Fibroblast of the aortic adventitia (primary cell): ENCODE results near the gene PLEKHA7. TPM values are rescaled to one million over a fixed set of nuclear protein-coding genes. Genes with fewer than 3 reads are reported as not detected.

Experiments
- DNase-seq: peaks from one replicate; pipeline ENCODE4 v3.0.0-alpha.2; 2010; ENCODE audit warnings: low read depth
- H3K4me3 ChIP-seq: 2 replicates; pipeline ENCODE4 v1.5.1; 2011; ENCODE audit warnings: low read depth, mild to moderate bottlenecking, control low read depth, low read length, moderate library complexity
- total RNA-seq: library from RNA; depleted of rRNA; stranded (reverse); fragments of >200 nt; gene quantifications from 2 replicates; pipeline ENCODE4 v1.2.3, GENCODE V29; 2012; ENCODE audit warnings: low replicate concordance
- TF ChIP-seq, protein P1 (sequence below): IDR thresholded peaks from 2 replicates; pipeline ENCODE4 v1.5.1; 2011; ENCODE audit warnings: mild to moderate bottlenecking, low read length, control low read depth, inconsistent platforms; ENCODE audit not compliant: insufficient read depth

Gene PLEKHA7
- total RNA-seq, 1 donor: 0.09 TPM

DNA sequence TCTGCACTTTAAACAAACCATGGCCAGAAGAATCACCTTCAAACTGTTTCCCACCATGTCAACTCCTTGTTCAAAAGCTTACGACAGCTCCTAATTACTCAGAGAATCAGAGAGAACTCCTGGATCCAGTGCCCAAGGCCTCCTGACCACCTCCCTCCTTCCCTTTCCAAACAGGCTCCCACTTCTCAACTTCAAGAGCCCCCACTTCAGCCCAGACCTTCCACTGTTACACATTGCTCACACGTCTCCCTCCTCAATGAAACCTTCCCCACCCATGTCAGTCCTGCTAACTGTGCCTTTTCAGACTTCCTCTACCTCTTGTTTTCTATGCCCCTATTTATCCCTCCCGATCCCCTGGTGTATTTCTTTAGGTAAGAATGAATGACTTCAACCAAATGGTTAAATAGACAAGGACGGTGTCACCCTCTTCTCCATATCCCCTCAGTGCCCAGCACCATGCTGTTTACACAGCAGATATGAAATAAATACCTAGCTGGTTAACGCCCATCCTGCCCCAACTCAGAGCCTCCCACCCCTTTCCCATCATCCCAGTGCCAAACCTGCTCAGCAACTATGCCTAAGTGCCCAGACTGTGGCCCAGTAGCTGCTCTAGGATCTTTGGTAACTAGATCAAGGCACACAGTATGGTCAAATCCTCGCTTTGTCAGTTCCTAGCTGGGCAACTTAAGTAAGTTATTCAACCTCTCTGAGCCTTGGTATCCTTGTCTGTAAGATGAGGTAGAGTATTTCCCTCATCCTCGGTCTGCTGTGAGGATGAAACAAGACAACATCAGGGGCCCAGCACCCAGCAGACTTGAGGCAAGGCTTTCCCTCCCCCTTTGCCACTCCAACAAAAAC lies 36.8 kb downstream of the PLEKHA7 start:
- H3K4me3 ChIP-seq: no peak overlapping the region
- no peak for DNase-seq
- TF ChIP-seq, protein P1, sequence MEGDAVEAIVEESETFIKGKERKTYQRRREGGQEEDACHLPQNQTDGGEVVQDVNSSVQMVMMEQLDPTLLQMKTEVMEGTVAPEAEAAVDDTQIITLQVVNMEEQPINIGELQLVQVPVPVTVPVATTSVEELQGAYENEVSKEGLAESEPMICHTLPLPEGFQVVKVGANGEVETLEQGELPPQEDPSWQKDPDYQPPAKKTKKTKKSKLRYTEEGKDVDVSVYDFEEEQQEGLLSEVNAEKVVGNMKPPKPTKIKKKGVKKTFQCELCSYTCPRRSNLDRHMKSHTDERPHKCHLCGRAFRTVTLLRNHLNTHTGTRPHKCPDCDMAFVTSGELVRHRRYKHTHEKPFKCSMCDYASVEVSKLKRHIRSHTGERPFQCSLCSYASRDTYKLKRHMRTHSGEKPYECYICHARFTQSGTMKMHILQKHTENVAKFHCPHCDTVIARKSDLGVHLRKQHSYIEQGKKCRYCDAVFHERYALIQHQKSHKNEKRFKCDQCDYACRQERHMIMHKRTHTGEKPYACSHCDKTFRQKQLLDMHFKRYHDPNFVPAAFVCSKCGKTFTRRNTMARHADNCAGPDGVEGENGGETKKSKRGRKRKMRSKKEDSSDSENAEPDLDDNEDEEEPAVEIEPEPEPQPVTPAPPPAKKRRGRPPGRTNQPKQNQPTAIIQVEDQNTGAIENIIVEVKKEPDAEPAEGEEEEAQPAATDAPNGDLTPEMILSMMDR: no peak

DNA sequence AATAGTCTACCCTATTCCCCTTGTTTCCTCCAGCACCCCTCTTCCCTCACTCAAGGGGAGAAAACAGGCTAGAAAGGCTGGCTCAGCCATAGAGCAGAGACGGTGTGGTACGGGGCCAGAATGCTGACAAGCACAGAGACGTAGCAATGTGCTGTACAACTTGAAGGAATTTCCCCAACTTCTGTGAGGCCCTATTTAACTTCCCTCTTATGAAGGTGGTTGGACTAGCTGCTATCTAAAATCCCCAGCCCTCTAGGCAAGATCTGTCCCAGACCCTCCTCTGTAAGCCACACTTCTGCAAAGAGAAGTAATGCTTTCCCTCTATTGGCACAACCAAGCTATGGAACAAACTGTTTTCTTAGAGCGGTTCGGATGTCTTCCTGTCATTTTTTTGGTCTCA lies 37.8 kb downstream of the PLEKHA7 start:
- H3K4me3 ChIP-seq: no peak overlapping the region
- TF ChIP-seq, protein P1: no peak
- no peak for DNase-seq

DNA sequence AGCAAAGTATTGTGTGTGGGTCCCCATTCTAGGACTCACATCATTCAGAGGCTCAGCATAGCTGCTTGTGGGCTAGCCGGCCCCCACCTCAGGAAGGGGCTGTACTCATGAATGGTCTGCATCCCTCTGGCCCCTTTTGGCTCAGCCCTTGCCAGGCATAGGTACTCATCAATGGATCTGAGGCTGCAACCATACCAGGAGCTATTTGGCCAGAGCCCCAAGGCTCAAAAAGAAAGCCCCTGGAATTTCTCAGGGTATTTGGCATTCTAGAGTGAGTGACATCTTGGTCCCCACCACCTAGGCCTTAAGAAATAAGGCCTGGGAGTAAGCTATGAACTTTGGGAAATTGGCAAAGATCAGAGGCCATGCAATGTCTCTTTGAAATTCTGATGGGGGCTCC lies 38.3 kb downstream of the PLEKHA7 start:
- no peak for DNase-seq
- H3K4me3 ChIP-seq: no peak overlapping the region
- TF ChIP-seq, protein P1: no peak

DNA sequence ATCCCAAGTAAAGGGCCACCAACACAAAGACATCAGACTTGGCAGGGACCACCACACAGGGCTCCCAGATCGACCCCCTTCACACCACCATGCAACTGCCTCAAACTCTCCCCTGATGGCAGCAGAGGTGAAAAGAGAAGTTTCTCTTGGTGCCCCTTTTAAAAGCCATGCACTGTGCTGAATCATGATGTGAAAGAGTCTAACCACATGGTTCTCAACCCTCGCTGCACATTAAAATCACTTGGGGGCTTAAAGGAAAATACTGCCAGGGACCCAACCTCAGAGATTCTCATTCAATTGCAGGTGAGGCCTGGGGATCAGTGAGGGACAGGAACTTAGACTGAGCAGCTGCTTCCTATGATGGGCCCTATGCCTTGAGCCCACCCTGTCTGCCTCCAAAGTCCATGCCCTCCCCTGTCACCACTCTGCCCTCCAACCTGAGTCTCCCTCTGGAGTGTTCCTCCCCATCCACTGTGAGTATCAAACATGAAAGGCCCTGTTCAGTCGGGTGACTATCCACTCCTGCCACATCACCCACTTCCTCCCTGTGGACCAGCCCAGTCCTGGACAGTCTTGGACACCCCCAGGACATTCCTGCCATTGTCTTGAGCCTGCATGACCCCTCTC lies 40.8 kb downstream of the PLEKHA7 start:
- no peak overlapping the region for H3K4me3 ChIP-seq
- TF ChIP-seq, protein P1: no peak
- no peak for DNase-seq

DNA sequence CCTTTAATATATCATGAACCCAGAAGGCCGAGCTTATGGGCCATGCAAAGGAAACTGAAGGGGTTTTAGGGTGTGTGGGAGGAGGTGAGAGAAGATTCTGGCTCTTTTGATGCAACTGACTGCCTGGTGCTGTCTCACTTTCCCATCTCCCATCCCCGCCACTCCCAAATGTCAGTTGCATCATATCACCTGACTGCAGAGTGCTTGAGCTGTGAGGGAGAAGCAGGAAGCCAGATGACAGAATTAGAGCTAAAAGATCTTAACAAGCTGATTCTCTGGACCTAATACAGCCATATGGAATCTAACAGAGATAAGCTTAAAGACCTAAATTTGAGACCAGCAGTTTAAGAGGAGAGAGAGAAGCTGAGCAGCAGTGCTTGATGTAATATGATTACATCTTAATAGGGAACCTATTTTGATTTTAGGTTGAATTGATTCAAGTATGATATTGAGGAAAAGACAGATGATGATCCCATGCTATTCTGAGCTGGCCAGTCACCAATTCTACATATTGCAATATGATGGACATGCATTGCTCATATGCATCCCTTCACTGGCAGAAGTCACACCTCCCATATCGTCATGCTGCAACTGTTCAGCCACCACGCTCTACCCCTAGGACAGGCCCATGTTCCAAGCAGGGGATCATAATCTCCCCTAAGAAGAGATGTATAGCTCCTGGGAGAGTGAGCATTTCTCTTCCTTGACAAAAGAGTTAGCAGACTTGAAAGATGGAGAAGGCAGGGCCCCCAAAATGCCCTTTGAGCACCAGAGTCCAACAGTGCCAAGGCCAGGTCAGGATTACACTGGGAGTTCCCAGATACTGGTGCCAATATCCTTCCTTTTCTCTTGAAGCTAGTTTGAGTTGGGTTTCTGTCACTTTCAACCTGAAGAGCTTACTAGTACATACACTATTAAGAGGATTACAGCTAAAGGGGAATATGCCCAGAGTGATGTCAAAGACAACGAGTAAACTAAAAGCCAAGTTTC lies 44.9 kb downstream of the PLEKHA7 start:
- DNase-seq: no peak

DNA sequence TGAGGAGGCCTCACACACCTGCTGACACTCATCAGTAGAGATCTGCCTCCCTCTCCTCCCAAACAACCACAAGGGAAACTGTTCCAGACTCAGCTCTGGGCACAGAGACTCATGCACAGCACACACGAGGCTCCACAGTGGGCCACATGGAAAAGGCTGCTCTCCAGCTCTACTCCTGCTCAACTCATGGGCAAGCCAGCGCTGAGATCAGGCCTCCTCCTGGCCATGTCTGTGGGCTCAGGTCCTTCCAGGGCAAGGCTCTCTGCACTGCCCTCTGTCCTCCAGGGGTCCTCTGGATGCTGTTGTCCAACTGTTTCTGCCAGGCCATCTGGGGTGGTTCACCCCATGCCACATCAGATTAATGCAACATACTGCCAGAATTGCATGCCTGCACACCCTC lies 46.0 kb downstream of the PLEKHA7 start:
- TF ChIP-seq, protein P1: no peak
- no peak overlapping the region for H3K4me3 ChIP-seq
- no peak for DNase-seq

More for the DNA sequence above, 44.9 kb downstream of the PLEKHA7 start:
- TF ChIP-seq, protein P1: no peak
- no peak overlapping the region for H3K4me3 ChIP-seq
